NCI-H345 (cell line): ENCODE results near the gene GRIK5.

Experiments
- DNase-seq: peaks from one replicate; lab custom pipeline; 2025; lab: John Stamatoyannopoulos, UW

The GRIK5 gene

DNA sequence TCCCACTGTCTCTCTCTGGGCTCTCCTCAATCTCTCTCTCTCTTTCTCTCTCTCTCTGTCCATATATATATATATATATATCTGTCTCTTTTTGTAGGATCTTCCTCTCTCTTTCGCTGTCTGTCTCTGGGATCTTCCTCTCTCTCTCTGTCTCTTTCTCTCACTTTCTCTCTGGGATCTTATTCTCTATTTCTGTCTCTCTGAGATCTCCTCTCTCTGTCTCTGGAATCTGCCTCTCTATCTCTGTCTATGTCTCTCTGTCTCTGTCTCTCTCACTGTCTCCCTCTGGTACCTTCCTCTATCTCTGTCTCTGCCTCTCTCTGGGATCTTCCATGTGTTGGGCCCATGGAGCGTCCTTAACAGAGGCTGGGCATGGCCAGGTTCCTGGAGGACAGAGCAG, 79.4 kb downstream of the GRIK5 start:
- no peak for DNase-seq

DNA sequence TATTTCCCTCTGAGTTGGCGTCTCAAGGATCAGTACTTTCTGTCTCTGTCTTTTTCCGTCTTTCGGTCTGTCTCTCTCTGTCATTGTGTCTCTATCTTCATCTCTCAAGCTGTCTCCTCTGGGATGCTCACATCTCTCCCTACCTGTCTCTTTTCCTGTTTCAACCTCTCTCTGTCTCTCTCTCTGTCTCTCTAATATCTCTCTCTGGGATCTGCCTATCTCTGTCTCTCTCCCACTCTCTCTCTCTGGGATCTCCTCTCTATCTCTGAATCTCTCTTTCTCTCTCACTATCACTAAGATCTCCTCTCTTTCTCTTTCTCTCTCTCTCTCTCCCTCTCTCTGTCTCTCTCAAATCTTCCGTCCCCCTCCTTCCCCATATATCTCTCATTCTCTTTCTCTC, 80.0 kb downstream of the GRIK5 start:
- no peak for DNase-seq

DNA sequence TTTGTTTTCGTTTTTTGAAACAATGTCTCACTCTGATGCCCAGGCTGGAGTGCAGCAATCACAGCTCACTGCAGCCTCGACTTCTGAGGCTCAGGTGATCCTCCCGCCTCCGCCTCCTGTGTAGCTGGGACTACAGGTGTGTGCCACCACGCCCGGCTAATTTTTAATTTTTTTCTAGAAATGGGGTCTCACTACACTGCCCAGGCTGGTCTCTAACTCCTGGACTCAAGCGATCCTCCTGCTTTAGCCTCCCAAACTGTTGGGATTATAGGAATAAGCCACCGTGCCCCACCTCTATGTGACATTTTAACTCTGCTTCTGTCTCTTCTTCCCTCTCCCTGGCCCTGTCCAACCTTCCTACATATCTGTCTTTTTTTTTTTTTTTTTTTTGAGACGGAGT, 81.1 kb downstream of the GRIK5 start:
- no peak for DNase-seq

DNA sequence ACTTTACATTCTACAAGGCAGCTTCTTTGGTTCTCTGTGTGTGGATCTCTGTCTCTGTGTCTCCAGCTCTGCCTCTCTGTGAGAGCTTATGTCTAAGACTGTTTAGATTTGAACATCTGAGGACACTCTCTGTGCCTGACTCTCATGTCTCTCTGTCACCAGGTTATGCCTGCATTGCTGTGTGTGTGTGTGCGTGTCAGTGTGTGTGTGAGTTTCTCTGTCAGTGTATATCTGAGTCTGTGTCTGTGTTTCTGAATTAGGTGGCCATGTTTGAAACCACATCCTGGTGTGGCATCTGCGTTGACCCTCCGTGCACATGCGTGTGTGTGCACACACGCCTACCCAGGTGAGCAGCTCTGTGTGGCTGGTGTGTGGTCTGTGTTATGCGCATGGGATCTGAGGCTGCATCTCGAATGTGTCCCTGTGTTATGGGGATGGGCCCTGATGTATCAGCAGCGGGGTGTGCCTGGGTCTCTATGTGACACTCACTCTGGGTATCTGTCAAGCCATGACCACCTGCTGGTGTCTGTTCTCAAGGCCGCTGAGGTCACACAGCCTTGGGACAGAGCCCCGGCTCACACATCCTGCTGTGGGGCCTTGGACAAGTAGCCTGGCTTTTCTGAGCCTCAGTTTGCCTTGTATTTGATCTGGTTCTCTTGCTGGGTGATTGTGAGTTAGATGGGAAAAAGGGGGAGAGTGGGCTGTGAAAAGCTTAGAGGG, 82.7 kb downstream of the GRIK5 start:
- DNase-seq = no peak

DNA sequence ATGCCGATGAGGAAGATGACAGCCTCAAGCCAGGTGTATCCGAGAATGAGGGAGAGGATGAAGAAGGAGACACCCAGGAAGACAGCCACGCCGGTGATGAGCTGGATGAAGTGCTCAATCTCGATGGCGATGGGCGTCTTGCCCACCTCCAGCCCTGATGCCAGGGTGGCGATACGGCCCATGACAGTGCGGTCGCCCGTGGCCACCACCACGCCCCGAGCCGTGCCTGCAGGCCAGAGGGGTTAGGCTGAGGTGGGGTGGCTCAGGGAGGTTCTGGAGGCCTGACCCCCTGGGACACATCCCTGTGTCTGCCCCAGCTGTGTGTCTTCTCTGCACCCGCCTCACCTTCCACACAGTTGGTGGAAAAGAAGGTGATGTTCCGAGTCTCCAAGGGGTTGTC, 85.0 kb downstream of the GRIK5 start:
- no peak for DNase-seq

DNA sequence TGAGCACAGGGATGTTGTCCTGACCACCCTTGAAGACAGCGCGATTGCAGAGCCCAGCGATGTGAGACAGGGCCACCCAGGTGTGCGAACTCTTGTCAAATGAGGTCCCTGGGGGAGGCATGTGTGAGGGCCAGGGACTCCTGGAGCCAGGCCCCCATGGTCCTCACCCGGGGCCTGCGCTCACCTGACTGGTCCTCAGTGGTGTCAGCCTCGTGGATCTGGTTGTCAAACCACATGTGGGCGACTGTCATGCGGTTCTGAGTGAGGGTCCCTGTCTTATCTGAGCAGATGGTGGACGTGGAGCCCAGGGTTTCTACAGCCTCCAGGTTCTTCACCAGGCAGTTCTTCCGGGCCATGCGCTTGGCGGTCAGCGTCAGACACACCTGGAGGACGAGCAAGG, 88.3 kb downstream of the GRIK5 start:
- DNase-seq = no peak

DNA sequence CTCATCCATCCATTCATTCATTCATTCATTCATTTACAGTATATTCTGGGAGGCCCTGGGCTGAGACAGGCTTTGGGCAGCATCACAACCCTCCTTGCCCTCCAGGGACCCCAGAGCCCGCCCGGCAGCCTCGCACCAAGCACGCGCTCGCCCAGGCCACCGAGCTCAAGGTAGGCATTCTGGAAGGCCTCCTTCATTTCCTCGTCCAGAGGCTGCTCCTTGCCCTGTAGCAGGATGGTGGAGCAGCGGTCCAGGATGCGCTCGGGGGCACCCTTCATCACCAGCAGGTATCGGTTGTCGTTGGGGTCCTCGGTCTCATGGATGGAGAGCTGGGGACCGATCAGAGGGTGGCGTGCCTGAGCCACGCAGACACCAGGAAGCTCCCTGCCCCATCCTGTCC, 91.5 kb downstream of the GRIK5 start:
- DNase-seq = no peak

DNA sequence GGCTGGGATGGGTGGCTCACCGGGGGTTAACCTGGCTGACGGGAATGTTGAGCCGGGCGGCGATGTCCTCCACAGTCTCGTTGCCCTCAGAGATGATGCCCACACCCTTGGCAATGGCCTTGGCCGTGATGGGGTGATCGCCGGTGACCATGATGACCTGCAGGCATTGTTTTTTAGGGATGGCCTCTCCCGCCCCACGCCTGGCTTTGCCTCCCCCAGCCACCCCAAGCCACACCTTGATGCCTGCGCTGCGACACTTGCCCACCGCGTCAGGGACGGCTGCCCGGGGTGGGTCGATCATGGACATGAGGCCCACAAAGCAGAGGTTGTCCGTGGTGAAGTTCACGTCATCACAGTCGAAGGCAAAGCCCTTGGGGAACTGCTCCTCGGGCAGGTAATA, 92.1 kb downstream of the GRIK5 start:
- DNase-seq = no peak

DNA sequence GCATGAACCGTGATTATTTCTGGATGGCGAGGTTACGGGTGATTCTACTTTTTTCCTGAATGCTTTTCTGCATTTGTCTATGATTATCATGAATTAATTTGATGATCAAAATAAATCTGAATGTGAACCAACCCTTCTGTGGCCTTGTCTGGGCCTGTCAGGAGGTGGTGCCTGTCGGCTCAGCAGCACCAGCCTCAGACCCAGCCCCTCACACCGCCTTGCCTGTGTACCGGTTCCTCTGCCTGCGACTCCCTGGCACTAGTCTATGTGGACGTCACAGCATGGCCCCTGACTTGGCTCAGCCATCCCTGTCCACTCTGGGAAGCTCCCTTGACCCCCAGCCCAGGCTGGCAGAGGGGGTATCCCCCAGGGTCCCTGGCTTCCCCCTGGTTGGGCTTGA, 95.4 kb downstream of the GRIK5 start:
- DNase-seq = no peak

DNA sequence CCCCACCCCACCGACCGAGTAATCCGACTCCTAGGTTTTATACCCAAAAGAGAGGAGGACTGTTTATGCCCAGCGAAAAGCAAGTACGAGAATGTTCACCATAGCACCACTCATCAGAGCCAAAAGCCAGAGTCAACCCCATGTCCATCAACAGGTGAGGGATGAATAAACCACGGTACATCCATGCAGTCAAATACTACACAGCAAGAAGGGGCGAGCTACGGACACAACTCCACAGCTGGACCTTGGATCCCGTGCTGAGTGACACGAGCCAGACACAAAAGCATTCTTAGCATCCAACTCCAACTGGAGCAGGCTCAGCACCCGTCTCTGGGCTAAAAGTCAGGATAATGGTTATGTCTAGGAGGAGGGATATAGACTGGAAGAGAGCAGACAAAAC, 98.6 kb downstream of the GRIK5 start:
- no peak for DNase-seq

DNA sequence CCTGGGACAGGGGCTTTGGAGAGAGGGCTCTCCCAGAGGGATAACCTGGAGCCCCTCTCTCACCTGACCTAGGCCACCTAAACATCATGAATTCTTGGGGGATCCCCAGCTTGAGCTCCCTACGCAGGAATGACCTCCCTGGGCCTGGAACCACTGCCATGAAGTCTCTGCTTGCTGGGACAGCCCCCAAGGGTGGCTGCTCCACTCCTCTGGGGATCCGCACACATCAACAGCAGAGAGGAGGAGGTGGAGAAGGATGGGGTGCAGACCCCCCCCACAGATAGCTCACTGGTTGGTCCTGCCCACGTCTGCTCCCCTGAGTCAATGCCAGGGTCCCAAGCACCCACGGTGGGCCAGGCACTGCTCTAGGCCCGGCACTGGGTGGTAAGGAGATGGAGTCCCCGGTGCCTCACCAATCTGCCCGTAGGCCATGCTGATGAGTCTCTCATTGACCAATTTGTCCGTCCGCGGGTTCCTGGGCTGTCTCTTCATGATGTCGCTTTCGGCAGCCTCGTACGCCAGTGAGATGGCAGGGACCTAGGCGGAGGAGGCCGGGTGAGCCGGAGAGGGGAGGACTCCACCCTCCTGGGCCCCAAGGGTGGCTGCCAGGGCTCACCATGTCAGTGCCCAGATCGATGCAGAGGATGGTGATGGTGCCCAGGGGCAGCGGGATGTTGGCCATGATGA, 100.1 kb downstream of the GRIK5 start:
- DNase-seq = no peak

DNA sequence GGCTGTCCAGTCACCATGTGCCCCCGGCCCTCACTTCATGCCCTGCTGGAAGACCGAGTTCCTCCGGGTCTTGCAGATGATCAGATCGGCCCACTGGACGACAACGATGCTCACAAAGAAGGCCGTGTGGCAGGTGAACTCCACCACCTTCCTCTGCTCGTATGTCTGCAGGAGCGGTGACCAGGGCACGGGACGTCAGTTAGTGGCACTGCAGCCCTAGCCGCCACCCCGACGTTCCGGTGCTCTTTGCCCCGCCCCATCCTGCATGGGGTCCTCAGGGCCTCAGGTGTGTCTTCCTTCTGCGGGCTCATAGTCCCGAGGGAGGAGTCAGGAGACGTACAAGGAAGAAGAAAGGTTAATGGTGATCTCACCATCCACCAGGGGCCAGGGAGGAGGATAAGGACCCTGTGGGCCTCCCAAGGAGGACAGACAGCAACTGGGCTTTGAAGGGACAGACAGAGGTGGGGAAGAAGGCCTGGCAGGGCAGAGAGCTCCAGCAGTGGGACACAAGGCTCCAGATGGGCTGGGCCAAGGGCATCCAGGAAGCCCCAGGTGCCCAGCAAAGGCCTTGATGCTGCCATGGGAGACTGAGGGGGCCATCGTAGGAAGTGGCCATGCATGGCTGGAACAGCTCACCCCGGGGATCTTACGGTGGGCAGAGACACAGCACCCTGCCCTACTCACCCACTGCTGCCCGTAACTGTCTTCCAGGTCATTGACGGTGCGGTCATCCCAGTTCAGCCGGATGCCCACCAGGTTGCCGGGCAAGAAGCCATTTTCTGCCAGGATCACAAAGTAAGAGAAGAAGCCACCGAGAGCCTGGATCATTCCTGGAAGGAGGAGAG, 101.0 kb downstream of the GRIK5 start:
- no peak for DNase-seq

DNA sequence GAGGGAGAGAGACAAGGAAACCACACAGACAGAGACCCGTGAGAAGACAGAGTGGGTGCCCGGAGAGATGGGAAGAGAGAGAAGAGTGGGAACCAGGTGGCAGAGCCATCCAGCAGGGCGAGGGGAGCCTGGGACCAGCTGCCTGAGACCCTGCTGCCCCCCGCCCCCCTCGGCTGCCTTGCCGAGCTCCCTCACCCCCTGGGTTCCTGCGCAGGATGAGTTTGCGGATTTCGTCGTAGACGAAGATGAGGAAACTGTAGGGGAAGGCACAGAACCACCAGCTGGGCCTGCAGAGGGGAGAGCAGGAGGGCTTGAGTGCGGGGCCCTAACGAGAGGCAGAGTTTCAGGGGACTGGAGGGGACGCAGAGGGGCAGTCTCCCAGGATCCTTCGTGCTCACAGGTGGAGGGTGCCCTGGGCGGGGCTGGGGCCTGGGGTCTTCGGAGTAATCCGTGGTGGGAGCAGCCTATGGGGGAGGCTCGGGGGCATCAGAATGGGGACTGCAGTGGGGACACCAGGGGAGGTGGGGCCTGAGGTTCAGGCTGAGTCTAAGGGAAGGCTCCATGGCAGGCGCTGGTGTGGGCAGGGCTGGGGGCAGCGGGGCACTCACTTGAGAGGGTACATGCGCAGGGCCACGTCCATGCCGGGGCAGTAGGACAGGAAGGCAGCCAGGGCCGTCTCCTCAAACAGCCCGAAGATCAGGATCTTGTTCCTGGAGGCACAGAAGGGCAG, 102.8 kb downstream of the GRIK5 start:
- no peak for DNase-seq

DNA sequence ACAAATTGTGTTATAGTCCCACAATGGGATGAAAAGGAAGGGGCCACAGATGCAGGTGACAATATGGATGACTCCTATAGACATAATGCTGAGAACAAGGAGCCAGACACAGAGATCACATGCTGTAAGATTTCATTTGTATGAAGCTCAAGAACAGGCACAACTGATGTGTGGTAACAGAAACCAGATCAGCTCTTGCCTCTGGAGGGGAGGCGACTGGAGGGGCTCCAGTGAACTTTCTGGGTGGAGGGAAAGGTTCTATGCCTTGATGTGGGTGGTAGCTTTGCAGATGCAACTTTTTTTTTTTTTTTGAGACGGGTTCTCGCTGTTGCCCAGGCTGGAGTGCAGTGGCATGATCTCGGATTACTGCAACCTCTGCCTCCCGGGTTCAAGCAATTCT, 104.9 kb downstream of the GRIK5 start:
- no peak for DNase-seq

DNA sequence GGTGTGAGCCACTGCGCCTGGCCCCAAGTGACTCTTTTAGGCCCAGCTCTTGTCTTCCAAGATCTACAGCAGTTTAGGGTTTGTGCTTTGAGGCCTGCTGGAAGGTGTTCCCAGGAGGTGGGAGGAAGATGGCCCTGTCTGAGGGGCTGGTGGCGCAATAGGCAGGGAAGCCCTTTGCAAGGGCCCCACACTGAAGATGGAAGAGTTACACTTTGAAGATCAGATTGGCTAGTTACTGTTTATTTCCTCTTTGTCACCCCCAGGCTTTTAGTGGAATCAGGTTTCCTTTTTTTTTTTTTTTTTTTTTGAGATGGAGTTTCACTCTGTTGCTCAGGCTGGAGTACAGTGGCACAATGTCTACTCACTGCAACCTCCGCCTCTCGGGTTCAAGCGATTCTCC, 109.0 kb downstream of the GRIK5 start:
- no peak for DNase-seq

DNA sequence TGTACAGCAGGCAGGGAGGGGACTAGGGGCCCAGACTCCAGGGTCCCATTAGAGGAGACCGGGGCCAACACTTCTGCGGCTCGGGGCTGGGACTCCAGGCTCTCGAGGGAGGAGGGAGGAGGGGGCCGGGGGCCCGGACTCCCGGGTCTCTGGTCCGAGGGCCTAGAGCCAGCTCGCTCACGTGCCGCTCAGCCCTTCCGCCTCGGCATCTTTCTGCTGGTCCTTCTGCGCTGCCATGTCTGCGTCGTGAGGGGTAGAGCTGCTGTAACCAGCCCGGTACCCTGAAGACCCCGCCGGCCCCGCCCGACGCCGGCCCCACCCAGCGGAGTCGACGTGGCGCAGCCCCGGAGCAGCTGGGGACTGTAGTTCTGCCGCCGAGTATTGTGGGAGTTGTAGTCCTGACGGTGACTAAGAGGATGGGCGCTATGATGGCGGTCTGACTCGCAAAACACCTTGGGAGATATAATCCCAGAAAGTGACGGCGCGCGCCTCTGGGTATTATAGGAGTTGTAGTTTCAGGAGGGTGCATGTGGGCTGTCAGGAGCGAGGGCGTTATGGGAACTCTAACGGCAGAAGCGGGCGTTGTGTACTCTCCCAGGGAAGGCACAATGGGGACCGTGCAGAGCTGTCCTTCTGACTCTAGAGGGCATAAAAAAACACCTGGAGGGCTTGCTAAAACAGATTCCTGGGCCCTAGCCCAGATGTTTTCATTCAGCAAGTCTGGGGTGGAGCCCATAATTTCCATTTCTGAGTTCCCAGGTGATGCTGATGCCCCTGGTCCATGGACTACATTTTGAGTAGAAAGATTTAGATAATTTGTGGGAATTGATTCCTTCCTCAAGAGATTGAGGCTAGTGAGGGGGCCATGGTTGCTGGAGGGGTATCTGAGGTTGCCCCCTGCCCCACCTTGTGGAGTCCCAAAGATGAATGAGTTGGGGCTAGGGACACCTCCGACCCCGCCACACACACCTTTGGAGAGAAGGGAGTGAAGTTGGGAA, 110.7 kb downstream of the GRIK5 start, which contains the start of gene RABAC1:
Gene RABAC1, minus strand, starts transcription at position 266 of the 998 bp plus-strand sequence. Its CDS starts 29 bp downstream, at position 237.
- peak; percentile 91 for DNase-seq

DNA sequence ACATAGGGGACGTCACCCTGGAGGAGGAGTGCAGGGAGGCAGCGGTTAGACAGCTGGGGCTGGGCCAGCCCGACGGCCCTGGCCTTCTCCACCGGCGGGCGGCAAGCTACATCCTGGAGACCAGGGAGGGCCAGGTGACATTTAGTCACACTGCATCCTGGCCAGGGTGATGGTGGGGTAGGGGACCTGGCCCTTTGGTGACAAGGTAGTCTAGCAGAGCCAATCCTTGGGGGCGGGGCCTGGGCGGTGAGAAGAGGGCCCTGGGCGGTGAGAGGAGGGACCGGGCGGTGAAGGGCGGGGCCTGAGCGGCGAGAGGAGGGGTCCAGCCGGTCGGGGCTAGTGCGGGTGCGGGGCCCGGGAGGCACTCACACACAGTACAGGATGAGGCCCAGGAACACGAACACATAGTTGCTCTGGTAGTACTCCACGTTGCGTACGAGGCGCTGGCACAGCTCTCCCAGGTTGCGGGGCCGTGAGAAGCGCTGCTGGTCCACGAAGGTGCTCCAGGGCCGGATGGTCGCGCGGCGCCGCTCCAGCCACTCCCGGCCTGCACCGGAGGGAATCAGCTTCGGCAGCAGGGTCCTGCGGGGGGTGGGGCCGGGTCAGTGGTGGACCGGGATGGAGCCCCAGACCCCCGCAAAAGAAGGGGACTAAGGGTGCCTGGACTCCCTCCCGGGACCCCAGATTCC, 111.5 kb downstream of the GRIK5 start:
- DNase-seq = peak; percentile 76

DNA sequence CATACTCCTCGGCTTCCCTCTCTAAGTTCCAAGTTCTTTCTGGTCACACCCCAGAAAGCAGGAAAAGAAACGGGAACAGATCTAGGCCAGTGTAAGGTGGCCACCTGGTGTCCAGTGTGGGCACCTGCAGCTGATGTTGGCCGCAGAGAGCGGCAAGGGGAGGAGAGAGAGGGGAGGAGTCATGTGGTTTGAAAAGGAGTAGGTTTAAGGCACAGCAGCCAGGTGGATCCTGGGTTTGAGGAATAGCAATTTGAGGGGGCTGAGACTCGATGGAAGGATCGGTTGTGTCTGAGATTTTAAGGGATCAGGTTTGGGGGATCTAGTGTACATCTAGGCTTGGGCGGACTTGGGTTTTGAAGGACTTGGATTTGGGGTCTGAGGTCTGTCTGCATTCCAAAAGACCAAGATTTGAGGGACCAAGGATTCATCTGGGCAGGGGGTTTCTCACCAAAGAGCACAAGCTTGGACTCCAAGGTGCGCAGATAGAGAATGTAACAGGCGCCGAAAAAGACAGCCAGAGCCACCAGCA, 112.1 kb downstream of the GRIK5 start:
- DNase-seq = peak; percentile 62

DNA sequence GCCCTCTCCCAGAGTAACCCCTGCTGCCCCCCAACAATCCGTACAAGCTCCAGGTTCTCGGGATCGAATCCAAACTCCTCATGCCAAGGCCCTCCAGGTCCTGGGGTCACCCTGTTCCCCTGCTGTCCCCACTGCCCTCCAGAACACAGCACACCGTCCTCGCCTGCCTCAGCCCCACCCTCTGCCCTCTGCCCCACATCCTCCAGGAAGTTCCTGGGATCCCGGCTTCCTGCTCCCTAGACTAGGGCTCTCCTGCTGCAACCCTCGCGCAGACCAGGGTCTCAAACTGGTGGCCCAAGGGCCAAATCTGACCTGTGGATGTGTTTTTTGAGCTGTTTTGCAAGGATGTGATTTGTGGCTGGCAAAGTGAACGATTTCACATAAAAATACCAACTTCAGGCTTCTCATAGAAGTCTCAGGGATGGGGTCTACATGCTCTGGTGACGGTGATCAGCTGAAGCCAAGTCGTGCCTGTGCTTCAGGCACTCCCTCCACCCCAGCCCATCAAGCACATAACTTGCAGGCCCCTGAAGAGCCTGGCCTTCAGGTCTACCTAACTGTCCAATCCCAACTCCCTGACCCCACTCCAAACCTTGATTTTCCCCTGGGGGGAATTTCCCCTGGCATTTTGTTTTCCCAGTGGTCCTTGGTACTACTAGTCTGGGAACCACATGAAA, 112.7 kb downstream of the GRIK5 start:
- no peak for DNase-seq
